ENCODE data around the gene HIF1A. TPM values are rescaled to one million over a fixed set of nuclear protein-coding genes. Genes with fewer than 3 reads are reported as not detected.

The HIF1A gene
- total RNA-seq, 3 donors from 2014 or later, result 66.9 to 112 (median 71.6) TPM

GRCh38 chr14:61694039-61694438 lies 1.3 kb upstream of the HIF1A start:
- no peak for DNase-seq

GRCh38 chr14:61695695-61696527 lies 598 bp downstream of the HIF1A start:
- DNase-seq, result peak; percentile 69 to 79 (median 75)
- Histone ChIP-seq H3K36me3 (ENCODE audit: low read depth) (peaks cover 3% of the 10 kb centered on the region), H3K4me1 (ENCODE audit: low read depth) (peaks cover 14% of the 10 kb centered on the region), H3K4me3 (peak overlapping the region; percentile 94), H3K9me3 (no peaks in the 10 kb centered on the region)
- peak; percentile 37 for ATAC-seq
- intact Hi-C loops (cut with DNase I, micrococcal nuclease), result no loop called here
- no peak for TF ChIP-seq CTCF (IDR thresholded peaks at IDR 0.05)

More at GRCh38 chr14:61694039-61694438, 1.3 kb upstream of the HIF1A start:
- Histone ChIP-seq H3K4me3 (no peak overlapping the region), H3K9me3 (no peaks in the 10 kb centered on the region), H3K36me3 (ENCODE audit: low read depth) (peaks cover 3% of the 10 kb centered on the region), H3K4me1 (ENCODE audit: low read depth) (peaks cover 11% of the 10 kb centered on the region)
- intact Hi-C loops (cut with DNase I, micrococcal nuclease), result no loop called here
- no peak for TF ChIP-seq CTCF (IDR thresholded peaks at IDR 0.05)
- ATAC-seq, result no peak

GRCh38 chr14:61696753-61697318 lies 1.5 kb downstream of the HIF1A start:
- no peak for ATAC-seq
- peaks cover 19% of the 10 kb centered on the region for H3K4me1 ChIP-seq (ENCODE audit: low read depth)
- intact Hi-C loops (cut with DNase I, micrococcal nuclease), result no loop called here

GRCh38 chr14:61698206-61698980 lies 3.1 kb downstream of the HIF1A start:
- TF ChIP-seq CTCF (IDR thresholded peaks at IDR 0.05), result no peak
- H3K4me3 ChIP-seq, result no peak overlapping the region
- H3K4me1 ChIP-seq (ENCODE audit: low read depth), result peaks cover 29% of the 10 kb centered on the region
- DNase-seq, result no peak
- H3K9me3 ChIP-seq, result no peaks in the 10 kb centered on the region
- intact Hi-C loops (cut with DNase I, micrococcal nuclease), result no loop called here
- peaks cover 3% of the 10 kb centered on the region for H3K36me3 ChIP-seq (ENCODE audit: low read depth)
- no peak for ATAC-seq

More at GRCh38 chr14:61696753-61697318, 1.5 kb downstream of the HIF1A start:
- peak overlapping the region; percentile 94 for H3K4me3 ChIP-seq
- H3K9me3 ChIP-seq, result no peaks in the 10 kb centered on the region
- no peak for TF ChIP-seq CTCF (IDR thresholded peaks at IDR 0.05)
- DNase-seq, result no peak
- H3K36me3 ChIP-seq (ENCODE audit: low read depth), result peaks cover 3% of the 10 kb centered on the region

- ATAC-seq, result no peak
- Histone ChIP-seq H3K4me3 (no peak overlapping the region), H3K4me1 (ENCODE audit: low read depth) (peaks cover 29% of the 10 kb centered on the region), H3K36me3 (ENCODE audit: low read depth) (peaks cover 3% of the 10 kb centered on the region), H3K9me3 (no peaks in the 10 kb centered on the region)
- no peak for TF ChIP-seq CTCF (IDR thresholded peaks at IDR 0.05)
- DNase-seq, result no peak
- intact Hi-C loops (cut with DNase I, micrococcal nuclease), result no loop called here
Observed at GRCh38 chr14:61699027-61699426, 3.7 kb downstream of the HIF1A start.

Data from mucosa of descending colon (tissue), 3 donors.